IMR-90 (cell line): Measurements from ENCODE around the gene HOXD9. TPM values are rescaled to one million over a fixed set of nuclear protein-coding genes. Genes with fewer than 3 reads are reported as not detected.

Experiments used
- ATAC-seq: fragments of 200-7000 bp; cut with Tn5 transposase; 2 replicates; pipeline ENCODE4 v1.9.1; 2020; ENCODE audit warnings: low read depth, mild to moderate bottlenecking, moderate library complexity
- BruUV-seq: library from RNA; stranded (reverse); fragments of 400-500 nt; replicated peaks from 2 replicates; lab custom pipeline; 2021; lab: Mats Ljungman, UMichigan
- CTCF ChIA-PET: fragments of 300-600 bp; formaldehyde crosslinking; extraction: SDS; loops from one replicate; lab custom pipeline; 2021; ENCODE audit warnings: antibody characterized with exemption; lab: Yijun Ruan, JAX
- POLR2A ChIA-PET: fragments of 300-600 bp; sonication (Branson Sonifier 250); formaldehyde crosslinking; loops from one replicate; lab custom pipeline; 2022; ENCODE audit warnings: antibody characterized with exemption; ENCODE audit not compliant: unreplicated experiment; lab: Charles Lee
- DNase-seq: peaks from one replicate; pipeline ENCODE4 v3.0.0; 2013
- H2AFZ ChIP-seq: replicated peaks from 2 replicates; pipeline ENCODE3; 2013; ENCODE audit warnings: low read length, mild to moderate bottlenecking; ENCODE audit not compliant: poor library complexity
- H2AK5ac ChIP-seq: 2 replicates; pipeline ENCODE4 v1.6.1; 2013; ENCODE audit warnings: low read depth, low read length, inconsistent platforms
- H2AK9ac ChIP-seq: replicated peaks from 2 replicates; pipeline ENCODE3; 2013; ENCODE audit warnings: mild to moderate bottlenecking, low read depth, low read length, moderate library complexity; ENCODE audit not compliant: poor library complexity
- H2BK120ac ChIP-seq: 2 replicates; pipeline ENCODE4 v1.6.1; 2013; ENCODE audit warnings: low read depth, low read length, inconsistent platforms
- H2BK15ac ChIP-seq: 3 replicates; pipeline ENCODE4 v1.6.1; 2013; ENCODE audit warnings: low read depth, low read length, inconsistent platforms
- H2BK20ac ChIP-seq: 2 replicates; pipeline ENCODE4 v1.6.1; 2013; ENCODE audit warnings: low read depth, mild to moderate bottlenecking, inconsistent platforms, low read length, moderate library complexity
- H2BK5ac ChIP-seq: 2 replicates; pipeline ENCODE4 v1.6.1; 2013; ENCODE audit warnings: mild to moderate bottlenecking, low read depth, low read length, inconsistent platforms; ENCODE audit not compliant: poor library complexity, severe bottlenecking
- H3K14ac ChIP-seq: replicated peaks from 2 replicates; pipeline ENCODE4 v1.6.1; 2013; ENCODE audit warnings: low read depth, low read length, inconsistent platforms
- H3K18ac ChIP-seq: 2 replicates; pipeline ENCODE4 v1.6.1; 2013; ENCODE audit warnings: low read depth, low read length, control low read depth
- H3K23ac ChIP-seq: 2 replicates; pipeline ENCODE4 v1.6.1; 2013; ENCODE audit warnings: low read depth, low read length, inconsistent platforms
- H3K27ac ChIP-seq: 2 replicates; pipeline ENCODE4 v1.5.1; 2013; ENCODE audit warnings: mild to moderate bottlenecking, control low read depth, low read length; ENCODE audit not compliant: insufficient read depth
- H3K27me3 ChIP-seq: 2 replicates; pipeline ENCODE4 v1.6.1; 2013; ENCODE audit warnings: low read length; ENCODE audit not compliant: control insufficient read depth, insufficient read depth
- H3K36me3 ChIP-seq: 2 replicates; pipeline ENCODE4 v1.6.1; 2013; ENCODE audit warnings: low read length, mixed read lengths; ENCODE audit not compliant: control insufficient read depth, insufficient read depth
- H3K4ac ChIP-seq: 2 replicates; pipeline ENCODE4 v1.6.1; 2013; ENCODE audit warnings: low read depth, low read length, inconsistent platforms
- H3K4me1 ChIP-seq: 2 replicates; pipeline ENCODE4 v1.6.1; 2013; ENCODE audit warnings: low read length, mixed read lengths; ENCODE audit not compliant: control insufficient read depth, insufficient read depth
- H3K4me2 ChIP-seq: 2 replicates; pipeline ENCODE4 v1.6.1; 2013; ENCODE audit warnings: low read depth, mild to moderate bottlenecking, control low read depth, low read length, moderate library complexity
- H3K4me3 ChIP-seq: 2 replicates; pipeline ENCODE4 v1.5.1; 2013; ENCODE audit warnings: low read depth, mild to moderate bottlenecking, control low read depth, low read length, moderate library complexity; ENCODE audit not compliant: insufficient read depth
- H3K56ac ChIP-seq: 2 replicates; pipeline ENCODE4 v1.6.1; 2013; ENCODE audit warnings: low read length, inconsistent platforms; ENCODE audit not compliant: insufficient read depth; ENCODE audit errors: extremely low read depth
- H3K79me1 ChIP-seq, 2 experiments: 2 replicates each; pipeline ENCODE4 v1.6.1; 2013; ENCODE audit warnings: low read length in 2 of 2, inconsistent platforms in 1 of 2, low read depth in 1 of 2
- H3K9ac ChIP-seq: 2 replicates; pipeline ENCODE4 v1.6.1; 2013; ENCODE audit warnings: low read depth, low read length, control low read depth
- H3K9me1 ChIP-seq: 2 replicates; pipeline ENCODE4 v1.6.1; 2013; ENCODE audit warnings: low read length, inconsistent platforms; ENCODE audit not compliant: insufficient read depth
- H3K9me3 ChIP-seq: 2 replicates; pipeline ENCODE4 v1.6.1; 2013; ENCODE audit warnings: low read length; ENCODE audit not compliant: control insufficient read depth, insufficient read depth
- H4K20me1 ChIP-seq: 2 replicates; pipeline ENCODE4 v1.6.1; 2013; ENCODE audit warnings: low read length, inconsistent platforms; ENCODE audit not compliant: insufficient read depth
- H4K5ac ChIP-seq: 2 replicates; pipeline ENCODE4 v1.6.1; 2013; ENCODE audit warnings: mild to moderate bottlenecking, low read depth, low read length, control low read depth
- H4K8ac ChIP-seq, 2 experiments: 2 replicates each; pipeline ENCODE4 v1.6.1; 2013; ENCODE audit warnings: low read depth in 2 of 2, low read length in 2 of 2, control low read depth in 1 of 2, inconsistent platforms in 1 of 2
- H4K91ac ChIP-seq: 2 replicates; pipeline ENCODE4 v1.6.1; 2013; ENCODE audit warnings: low read depth, low read length, inconsistent platforms; ENCODE audit not compliant: insufficient read depth
- BHLHE40 ChIP-seq: fragments of 150-350 bp; IDR thresholded peaks from 2 replicates; pipeline ENCODE4 v1.6.1; 2016; ENCODE audit warnings: mild to moderate bottlenecking, low read depth, low read length
- CEBPB ChIP-seq: IDR thresholded peaks from 2 replicates; pipeline ENCODE4 v1.6.1; 2012; ENCODE audit warnings: low read depth, low read length, improper control_type of control experiment
- CTCF ChIP-seq: conservative IDR thresholded peaks from 2 replicates; pipeline ENCODE4 v1.5.1; 2012; ENCODE audit warnings: mild to moderate bottlenecking, low read depth, low read length, improper control_type of control experiment
- FOS ChIP-seq: fragments of 150-350 bp; IDR thresholded peaks from 2 replicates; pipeline ENCODE4 v1.6.1; 2016; ENCODE audit warnings: low read depth, low read length
- MAZ ChIP-seq: IDR thresholded peaks from 2 replicates; pipeline ENCODE4 v1.6.1; 2012; ENCODE audit warnings: low read depth, mild to moderate bottlenecking, low read length, improper control_type of control experiment, moderate library complexity, borderline replicate concordance
- POLR2A ChIP-seq: IDR thresholded peaks from 2 replicates; pipeline ENCODE4 v1.6.1; 2012; ENCODE audit warnings: mild to moderate bottlenecking, low read depth, low read length
- RAD21 ChIP-seq: IDR thresholded peaks from 2 replicates; pipeline ENCODE4 v1.6.1; 2012; ENCODE audit warnings: low read length, improper control_type of control experiment
- SMC3 ChIP-seq: fragments of 150-350 bp; IDR thresholded peaks from 2 replicates; pipeline ENCODE4 v1.6.1; 2016; ENCODE audit warnings: low read depth, mild to moderate bottlenecking, antibody characterized with exemption, low read length, moderate library complexity
- USF2 ChIP-seq: fragments of 150-350 bp; IDR thresholded peaks from 2 replicates; pipeline ENCODE4 v1.6.1; 2017; ENCODE audit warnings: mild to moderate bottlenecking, antibody characterized with exemption, low read length, low read depth
- whole genome bisulfite sequencing, 2 experiments: methylation state at CpG; one replicate each; pipeline versions ENCODE4 v1.1.5 to v1.1.7; 2013; ENCODE audit warnings: missing lambda C conversion rate in 2 of 2; ENCODE audit not compliant: insufficient read length in 1 of 2; ENCODE audit errors: extremely low coverage in 2 of 2; 5-methylcytosine and 5-hydroxymethylcytosine counted together
- dilution Hi-C: fragments of 300-500 bp; cut with HindIII; formaldehyde crosslinking; loops from one replicate; pipeline ENCODE4 v1.14.3; 2018; ENCODE audit warnings: low sequenced_read_pairs; ENCODE audit not compliant: unreplicated experiment
- in situ Hi-C: fragments of 300-500 bp; cut with MboI; formaldehyde crosslinking; loops from 3 replicates; pipeline ENCODE4 v1.14.3; 2019; ENCODE audit warnings: low sequenced_read_pairs, inconsistent platforms, mixed read lengths
- intact Hi-C: fragments of 100-400 bp; cut with micrococcal nuclease; formaldehyde crosslinking; loops from 2 replicates; pipeline ENCODE4 v1.10.0; 2022
- polyA plus RNA-seq, 3 experiments: library from polyadenylated mRNA; depleted of rRNA; stranded (reverse); fragments of >200 nt; gene quantifications; 2 replicates each; pipeline ENCODE4 v1.2.3, GENCODE V29; 2012; ENCODE audit warnings: low replicate concordance in 1 of 3
- total RNA-seq: library from RNA; depleted of rRNA; stranded (reverse); fragments of >200 nt; gene quantifications from 2 replicates; pipeline ENCODE4 v1.2.3, GENCODE V29; 2012

HOXD9 gene
- total and polyA plus RNA-seq, 2 of the 4 experiments (the other 2 are of a cell fraction) = not detected

GRCh38 chr2:176088048-176088936, 34.2 kb upstream of the HOXD9 start:
- Histone ChIP-seq H2AK9ac (no peak overlapping the region), H2AFZ (peak overlapping the region; percentile 85), H3K36me3 (no peaks in the 10 kb centered on the region), H3K79me1 (no peaks in the 10 kb centered on the region), H3K27ac (no peak overlapping the region), H3K9me3 (peaks cover 18% of the 10 kb centered on the region), H4K8ac (no peak overlapping the region), H4K20me1 (no peaks in the 10 kb centered on the region), H3K4me1 (no peaks in the 10 kb centered on the region), H2BK15ac (no peak overlapping the region), H2BK5ac (no peak overlapping the region), H3K14ac (no peak overlapping the region), H3K9ac (no peak overlapping the region), H3K56ac (no peak overlapping the region), H3K4me2 (peak overlapping the region; percentile 73), H2AK5ac (no peak overlapping the region), H4K91ac (no peak overlapping the region), H3K4ac (no peak overlapping the region), H3K4me3 (peak overlapping the region; percentile 31), H4K5ac (no peak overlapping the region), H3K18ac (no peak overlapping the region), H3K9me1 (no peaks in the 10 kb centered on the region), H2BK20ac (no peak overlapping the region), H3K27me3 (peaks cover 88% of the 10 kb centered on the region), H2BK120ac (no peak overlapping the region), H3K23ac (no peak overlapping the region)
- no TSS peak for BruUV-seq
- CTCF ChIA-PET = interaction anchor here (0.6 to 2.5 kb wide), 5 partner anchors 10 to 1325 kb away, joined by 3 to 9 read pairs (median 4); no protein-coding TSS in a partner anchor
- POLR2A ChIA-PET = no interaction called here
- 7% methylated on average over 13 of the region's 49 CpGs; no CpG with 5 or more reads in 1 of the 2 experiments for WGBS, 2 experiments
- ATAC-seq (peak; percentile 84), DNase-seq (peak; percentile 23)
- in situ Hi-C loops = loop anchor here (25.0 kb wide), 2 partner anchors 1051 to 1351 kb away; no protein-coding TSS in a partner anchor
- dilution Hi-C loops = no loop called here
- intact Hi-C loops = loop anchor here (1.0 to 2.0 kb wide), 3 partner anchors 398 to 722 kb away; no protein-coding TSS in a partner anchor
- TF ChIP-seq CEBPB (no peak), USF2 (no peak), POLR2A (no peak), CTCF (peak; percentile 67), RAD21 (peak; percentile 67), SMC3 (peak; percentile 53), BHLHE40 (no peak), FOS (no peak), MAZ (no peak)
